Stimulated activated naive CD8-positive, alpha-beta T cell treated with anti-CD3 and anti-CD28 coated beads, Interleukin-15, amount 100 ng/mL, for 72 hours (primary cell): Measurements from ENCODE around the gene INVS.

ENCODE experiments used
- ATAC-seq: fragments of 150-1000 bp; cut with Tn5 transposase; 2 replicates; pipeline ENCODE4 v1.10.0; 2021; ENCODE audit warnings: mild to moderate bottlenecking, moderate library complexity
- DNase-seq, 2 donors: peaks; one replicate each; pipeline ENCODE4 v3.0.0; 2021 to 2022
- H3K27ac Mint-ChIP-seq, 2 donors: one replicate each; pipeline ENCODE4 v1.8.0; 2022; ENCODE audit warnings: mild to moderate bottlenecking in 2 of 2, mixed read lengths in 2 of 2, moderate library complexity in 2 of 2
- H3K27me3 Mint-ChIP-seq: one replicate; pipeline ENCODE4 v1.8.0; 2022; ENCODE audit warnings: mixed read lengths
- H3K4me1 Mint-ChIP-seq: one replicate; pipeline ENCODE4 v1.8.0; 2022; ENCODE audit warnings: mild to moderate bottlenecking, mixed read lengths
- H3K4me3 Mint-ChIP-seq, 2 donors: one replicate each; pipeline ENCODE4 v1.8.0; 2022; ENCODE audit warnings: mild to moderate bottlenecking in 2 of 2, mixed read lengths in 2 of 2, moderate library complexity in 1 of 2
- H3K9me3 Mint-ChIP-seq, 2 donors: one replicate each; pipeline ENCODE4 v1.8.0; 2022; ENCODE audit warnings: mixed read lengths in 2 of 2

The INVS gene

GRCh38 chr9:100191264-100191663 lies 92.2 kb downstream of the INVS start:
- no peak overlapping the region for H3K4me3 Mint-ChIP-seq
- ATAC-seq, result no peak
- no peak for DNase-seq
- no peaks in the 10 kb centered on the region for H3K4me1 Mint-ChIP-seq
- no peak overlapping the region for H3K27ac Mint-ChIP-seq
- peaks cover 30 to 55% of the 10 kb centered on the region in 2 donors for H3K9me3 Mint-ChIP-seq
- no peaks in the 10 kb centered on the region for H3K27me3 Mint-ChIP-seq

- H3K4me1 Mint-ChIP-seq, result no peaks in the 10 kb centered on the region
- no peaks in the 10 kb centered on the region for H3K27me3 Mint-ChIP-seq
- H3K27ac Mint-ChIP-seq, result no peak overlapping the region
- ATAC-seq (no peak), DNase-seq (no peak)
- H3K9me3 Mint-ChIP-seq, result peaks cover 25 to 38% of the 10 kb centered on the region in 2 donors
- H3K4me3 Mint-ChIP-seq, result no peak overlapping the region
These were observed 94.0 kb downstream of the INVS start for GRCh38 chr9:100193078-100193477.

- DNase-seq, result no peak
- Mint-ChIP-seq H3K4me3 (no peak overlapping the region), H3K4me1 (no peaks in the 10 kb centered on the region), H3K9me3 (peaks cover 8 to 10% of the 10 kb centered on the region in 2 donors), H3K27me3 (no peaks in the 10 kb centered on the region), H3K27ac (no peak overlapping the region)
- no peak for ATAC-seq
These were observed 97.2 kb downstream of the INVS start for GRCh38 chr9:100196215-100196614.

- no peak for DNase-seq
These were observed 97.8 kb downstream of the INVS start for GRCh38 chr9:100196828-100197227.

GRCh38 chr9:100197553-100197952 lies 98.5 kb downstream of the INVS start:
- no peaks in the 10 kb centered on the region for H3K27me3 Mint-ChIP-seq
- DNase-seq (no peak), ATAC-seq (no peak)
- H3K4me3 Mint-ChIP-seq, result no peak overlapping the region
- no peaks in the 10 kb centered on the region for H3K9me3 Mint-ChIP-seq
- no peaks in the 10 kb centered on the region for H3K4me1 Mint-ChIP-seq
- H3K27ac Mint-ChIP-seq, result peak overlapping the region in 1 of 2 donors; percentile 14

More at GRCh38 chr9:100196828-100197227, 97.8 kb downstream of the INVS start:
- H3K27ac Mint-ChIP-seq, result no peak overlapping the region
- ATAC-seq, result no peak
- H3K4me1 Mint-ChIP-seq, result no peaks in the 10 kb centered on the region
- no peaks in the 10 kb centered on the region for H3K27me3 Mint-ChIP-seq
- no peak overlapping the region for H3K4me3 Mint-ChIP-seq
- peaks cover 2 to 4% of the 10 kb centered on the region in 2 donors for H3K9me3 Mint-ChIP-seq

- H3K27me3 Mint-ChIP-seq, result no peaks in the 10 kb centered on the region
- ATAC-seq (no peak), DNase-seq (no peak)
- H3K4me3 Mint-ChIP-seq, result no peak overlapping the region
- no peaks in the 10 kb centered on the region for H3K4me1 Mint-ChIP-seq
- no peaks in the 10 kb centered on the region for H3K9me3 Mint-ChIP-seq
- no peak overlapping the region for H3K27ac Mint-ChIP-seq
These were observed 103.8 kb downstream of the INVS start for GRCh38 chr9:100202806-100203205.

- H3K4me1 Mint-ChIP-seq, result peaks cover 2% of the 10 kb centered on the region
- no peaks in the 10 kb centered on the region for H3K9me3 Mint-ChIP-seq
- ATAC-seq (no peak), DNase-seq (no peak)
- H3K4me3 Mint-ChIP-seq, result no peak overlapping the region
- no peak overlapping the region for H3K27ac Mint-ChIP-seq
- no peaks in the 10 kb centered on the region for H3K27me3 Mint-ChIP-seq
These were observed 105.8 kb downstream of the INVS start for GRCh38 chr9:100204796-100205195.

- H3K4me1 Mint-ChIP-seq, result peaks cover 11% of the 10 kb centered on the region
- ATAC-seq, result no peak
- no peaks in the 10 kb centered on the region for H3K27me3 Mint-ChIP-seq
These were observed 107.9 kb downstream of the INVS start for GRCh38 chr9:100206899-100207298.

GRCh38 chr9:100208673-100209072 lies 109.6 kb downstream of the INVS start:
- no peak overlapping the region for H3K4me3 Mint-ChIP-seq
- DNase-seq (no peak), ATAC-seq (no peak)
- no peaks in the 10 kb centered on the region for H3K9me3 Mint-ChIP-seq
- no peaks in the 10 kb centered on the region for H3K27me3 Mint-ChIP-seq
- H3K27ac Mint-ChIP-seq, result no peak overlapping the region
- H3K4me1 Mint-ChIP-seq, result peaks cover 11% of the 10 kb centered on the region

More at GRCh38 chr9:100206899-100207298, 107.9 kb downstream of the INVS start:
- H3K27ac Mint-ChIP-seq, result peak overlapping the region in 1 of 2 donors; percentile 54
- no peak for DNase-seq
- H3K4me3 Mint-ChIP-seq, result no peak overlapping the region
- no peaks in the 10 kb centered on the region for H3K9me3 Mint-ChIP-seq

GRCh38 chr9:100211476-100211875 lies 112.4 kb downstream of the INVS start:
- ATAC-seq (no peak), DNase-seq (no peak)
- Mint-ChIP-seq H3K27me3 (no peaks in the 10 kb centered on the region), H3K4me1 (peaks cover 11% of the 10 kb centered on the region), H3K9me3 (no peaks in the 10 kb centered on the region), H3K27ac (no peak overlapping the region), H3K4me3 (no peak overlapping the region)

GRCh38 chr9:100213730-100214477 lies 114.9 kb downstream of the INVS start:
- no peak overlapping the region for H3K4me3 Mint-ChIP-seq
- no peak overlapping the region for H3K27ac Mint-ChIP-seq
- no peaks in the 10 kb centered on the region for H3K9me3 Mint-ChIP-seq
- DNase-seq (no peak), ATAC-seq (no peak)
- H3K27me3 Mint-ChIP-seq, result no peaks in the 10 kb centered on the region
- peaks cover 11% of the 10 kb centered on the region for H3K4me1 Mint-ChIP-seq

- H3K27me3 Mint-ChIP-seq, result no peaks in the 10 kb centered on the region
- no peak overlapping the region for H3K4me3 Mint-ChIP-seq
- no peaks in the 10 kb centered on the region for H3K9me3 Mint-ChIP-seq
- peak overlapping the region in 1 of 2 donors; percentile 40 for H3K27ac Mint-ChIP-seq
- H3K4me1 Mint-ChIP-seq, result no peaks in the 10 kb centered on the region
- peak; percentile 51 to 61 for DNase-seq
- ATAC-seq, result peak; percentile 83
These were observed 117.2 kb downstream of the INVS start for GRCh38 chr9:100216178-100216787.

GRCh38 chr9:100217536-100217935 lies 118.5 kb downstream of the INVS start:
- Mint-ChIP-seq H3K27ac (no peak overlapping the region), H3K27me3 (no peaks in the 10 kb centered on the region), H3K4me1 (no peaks in the 10 kb centered on the region), H3K4me3 (no peak overlapping the region), H3K9me3 (no peaks in the 10 kb centered on the region)
- DNase-seq, result no peak
- no peak for ATAC-seq

- H3K27me3 Mint-ChIP-seq, result no peaks in the 10 kb centered on the region
- no peak overlapping the region for H3K4me3 Mint-ChIP-seq
- H3K4me1 Mint-ChIP-seq, result no peaks in the 10 kb centered on the region
- no peak overlapping the region for H3K27ac Mint-ChIP-seq
- ATAC-seq, result peak; percentile 70
- DNase-seq, result no peak
- no peaks in the 10 kb centered on the region for H3K9me3 Mint-ChIP-seq
These were observed 120.3 kb downstream of the INVS start for GRCh38 chr9:100219347-100219746.

- no peaks in the 10 kb centered on the region for H3K4me1 Mint-ChIP-seq
- no peak overlapping the region for H3K4me3 Mint-ChIP-seq
- H3K9me3 Mint-ChIP-seq, result no peaks in the 10 kb centered on the region
- ATAC-seq, result no peak
- no peak for DNase-seq
- H3K27me3 Mint-ChIP-seq, result no peaks in the 10 kb centered on the region
- H3K27ac Mint-ChIP-seq, result no peak overlapping the region
These were observed 121.9 kb downstream of the INVS start for GRCh38 chr9:100220936-100221335.

- no peaks in the 10 kb centered on the region for H3K4me1 Mint-ChIP-seq
- H3K27me3 Mint-ChIP-seq, result no peaks in the 10 kb centered on the region
- DNase-seq (no peak), ATAC-seq (no peak)
- no peak overlapping the region for H3K27ac Mint-ChIP-seq
- H3K9me3 Mint-ChIP-seq, result no peaks in the 10 kb centered on the region
- no peak overlapping the region for H3K4me3 Mint-ChIP-seq
These were observed 122.5 kb downstream of the INVS start for GRCh38 chr9:100221538-100221937.
